ENCODE results near the gene MBOAT2.
A peak's percentile ranks its signal among the peaks of the same experiment; 100 is the strongest.
"Not testable (repeated sequence)": the region's sequence is repeated elsewhere in the genome, so short reads cannot be mapped to it uniquely, and the experiment has no call there.

MBOAT2 gene, protein sequence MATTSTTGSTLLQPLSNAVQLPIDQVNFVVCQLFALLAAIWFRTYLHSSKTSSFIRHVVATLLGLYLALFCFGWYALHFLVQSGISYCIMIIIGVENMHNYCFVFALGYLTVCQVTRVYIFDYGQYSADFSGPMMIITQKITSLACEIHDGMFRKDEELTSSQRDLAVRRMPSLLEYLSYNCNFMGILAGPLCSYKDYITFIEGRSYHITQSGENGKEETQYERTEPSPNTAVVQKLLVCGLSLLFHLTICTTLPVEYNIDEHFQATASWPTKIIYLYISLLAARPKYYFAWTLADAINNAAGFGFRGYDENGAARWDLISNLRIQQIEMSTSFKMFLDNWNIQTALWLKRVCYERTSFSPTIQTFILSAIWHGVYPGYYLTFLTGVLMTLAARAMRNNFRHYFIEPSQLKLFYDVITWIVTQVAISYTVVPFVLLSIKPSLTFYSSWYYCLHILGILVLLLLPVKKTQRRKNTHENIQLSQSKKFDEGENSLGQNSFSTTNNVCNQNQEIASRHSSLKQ

DNA sequence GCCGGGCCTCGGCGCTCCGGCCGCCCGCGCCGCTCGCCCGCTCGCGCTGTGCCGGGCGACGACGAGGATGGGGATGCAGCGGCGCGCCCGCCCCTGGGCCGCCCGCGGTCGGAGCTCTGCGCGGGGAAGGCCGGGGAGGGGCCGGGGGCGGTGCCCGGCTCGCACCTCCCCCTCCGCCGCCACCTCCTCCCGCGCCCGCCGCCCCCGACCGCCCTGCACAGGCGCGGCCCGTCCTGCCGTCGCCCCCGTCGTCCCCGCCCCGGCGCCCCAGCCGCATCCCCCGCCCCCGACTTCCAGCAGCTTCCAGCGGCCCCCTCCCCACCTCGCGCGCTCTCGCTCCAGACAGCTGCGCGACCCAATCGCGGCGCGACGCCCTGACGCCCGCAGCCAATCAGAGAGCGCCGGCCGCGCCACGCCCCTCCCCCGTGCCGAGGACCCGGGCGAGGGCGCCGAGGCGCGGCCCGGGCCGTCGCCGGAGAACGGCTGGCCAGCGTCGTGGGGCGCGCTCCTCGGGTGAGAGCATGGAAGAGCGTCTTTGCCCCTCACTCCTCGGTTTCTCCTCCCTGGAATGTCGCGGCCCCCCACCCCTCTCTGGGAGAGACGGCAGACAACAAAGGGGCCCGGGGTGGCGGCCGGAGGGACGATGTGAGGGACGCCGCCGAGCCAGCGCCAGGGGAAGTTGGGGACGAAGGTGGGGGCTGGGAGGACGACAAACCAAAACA lies at the start of gene MBOAT2:
Gene MBOAT2, minus strand, starts transcription at position 69 of the 722 bp plus-strand sequence. CDS start 70 bp downstream, outside the sequence.
- peak; percentile 86 for DNase-seq

DNA sequence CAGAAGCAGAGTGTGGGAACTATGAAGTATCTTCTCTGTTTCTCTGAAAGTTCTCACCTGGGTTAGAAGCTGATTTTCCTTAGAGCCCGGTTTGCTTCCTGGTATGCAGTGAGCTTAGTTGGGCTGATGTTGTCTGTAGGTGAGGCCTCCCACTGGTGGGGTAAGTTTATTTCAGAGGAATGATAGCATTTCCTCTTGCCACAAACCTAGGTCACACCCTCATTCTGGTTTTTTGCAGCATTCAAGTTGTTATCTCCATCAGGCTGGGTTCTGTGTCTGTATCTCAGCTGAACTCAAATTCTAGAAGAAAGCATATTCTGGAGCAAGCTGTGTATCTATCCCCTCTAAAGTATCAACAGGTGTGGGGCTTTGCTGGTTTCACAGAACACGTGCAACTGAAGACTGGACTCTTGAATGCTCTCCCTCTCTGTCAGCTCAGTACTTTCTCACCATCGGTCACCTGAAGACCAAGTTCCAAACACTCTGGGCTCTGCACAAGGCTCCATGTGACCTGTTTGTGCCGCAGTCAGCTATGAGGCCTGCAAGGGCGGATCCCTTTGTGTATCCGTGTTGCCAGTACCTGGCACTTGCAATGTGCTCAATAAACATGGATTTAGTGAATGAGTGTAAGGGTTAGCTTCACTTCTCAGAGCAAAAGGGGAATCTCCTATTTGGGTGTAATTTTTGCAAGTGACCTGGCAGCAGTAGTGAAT lies 49.5 kb upstream of the MBOAT2 start:
- DNase-seq: peak; percentile 68

DNA sequence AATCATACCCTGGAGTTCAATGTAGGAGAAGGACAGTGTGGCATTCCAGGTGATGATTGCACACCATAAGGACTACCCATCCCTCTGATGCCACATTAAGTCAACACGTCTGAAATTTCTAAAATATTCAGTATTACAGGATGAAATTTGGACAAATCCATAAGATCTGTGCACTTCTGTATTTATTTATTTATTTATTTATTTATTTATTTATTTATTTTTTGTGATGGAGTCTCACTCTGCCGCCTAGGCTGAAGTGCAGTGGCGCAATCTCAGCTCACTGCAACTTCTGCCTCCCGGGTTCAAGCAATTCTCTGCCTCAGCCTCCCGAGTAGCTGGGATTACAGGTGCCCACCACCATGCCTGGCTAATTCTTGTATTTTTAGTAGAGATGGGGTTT lies 48.0 kb upstream of the MBOAT2 start:
- DNase-seq: not testable (repeated sequence)

DNA sequence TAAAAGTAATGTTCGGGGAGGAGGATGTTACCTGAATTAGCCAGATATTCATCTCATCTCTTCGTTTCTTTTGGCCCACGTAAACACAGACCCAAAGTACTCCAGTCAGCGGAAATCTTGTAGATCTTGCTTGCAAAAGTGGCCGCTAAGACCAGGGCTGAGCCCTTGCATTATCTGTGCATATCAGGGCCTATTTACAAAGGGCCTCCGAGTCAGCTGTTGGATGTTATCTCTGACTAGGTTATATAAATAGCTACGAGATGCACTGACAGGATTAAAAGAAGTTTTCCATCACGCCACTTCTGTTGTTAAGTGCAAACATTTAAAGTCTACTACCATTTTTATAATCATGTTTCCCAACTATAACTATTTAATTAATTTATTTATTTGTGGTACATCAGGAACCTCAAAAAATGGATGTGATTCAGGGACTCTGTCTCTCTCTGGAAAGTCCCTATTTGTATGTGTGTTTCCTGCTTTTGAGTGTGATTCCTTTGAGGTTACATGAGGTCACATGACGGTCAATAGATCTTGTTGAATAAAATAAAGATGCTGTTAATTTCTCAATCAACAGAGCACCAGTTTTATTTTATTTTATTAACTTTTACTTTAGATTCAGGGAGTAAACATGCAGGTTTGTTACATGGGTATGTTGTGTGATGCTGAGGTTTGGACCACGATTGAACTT lies 46.8 kb upstream of the MBOAT2 start:
- no peak for DNase-seq

DNA sequence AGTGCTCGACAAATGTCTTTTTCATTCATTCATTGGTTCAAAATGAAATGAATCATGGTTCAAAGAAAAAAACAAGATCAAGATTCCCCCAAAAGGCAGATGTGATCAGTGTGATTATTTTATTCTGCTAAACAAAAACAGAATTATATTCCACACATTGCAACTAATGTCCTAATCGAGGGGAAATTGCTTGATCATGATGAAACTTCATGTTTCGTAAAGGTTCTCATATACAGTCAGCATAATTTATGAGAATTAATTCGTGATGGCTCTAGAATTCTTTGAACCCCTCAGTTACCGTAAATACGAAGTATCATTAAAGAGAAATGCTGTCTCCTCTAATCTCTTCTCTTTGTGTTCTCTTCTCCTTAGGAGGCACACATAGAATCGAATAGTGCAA lies 42.1 kb upstream of the MBOAT2 start:
- no peak for DNase-seq

DNA sequence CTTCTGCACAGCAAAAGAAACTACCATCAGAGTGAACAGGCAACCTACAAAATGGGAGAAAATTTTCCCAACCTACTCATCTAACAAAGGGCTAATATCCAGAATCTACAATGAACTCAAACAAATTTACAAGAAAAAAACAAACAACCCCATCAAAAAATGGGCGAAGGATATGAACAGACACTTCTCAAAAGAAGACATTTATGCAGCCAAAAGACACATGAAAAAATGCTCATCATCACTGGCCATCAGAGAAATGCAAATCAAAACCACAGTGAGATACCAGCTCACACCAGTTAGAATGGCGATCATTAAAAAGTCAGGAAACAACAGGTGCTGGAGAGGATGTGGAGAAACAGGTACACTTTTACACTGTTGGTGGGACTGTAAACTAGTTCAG lies 40.0 kb upstream of the MBOAT2 start:
- not testable (repeated sequence) for DNase-seq

DNA sequence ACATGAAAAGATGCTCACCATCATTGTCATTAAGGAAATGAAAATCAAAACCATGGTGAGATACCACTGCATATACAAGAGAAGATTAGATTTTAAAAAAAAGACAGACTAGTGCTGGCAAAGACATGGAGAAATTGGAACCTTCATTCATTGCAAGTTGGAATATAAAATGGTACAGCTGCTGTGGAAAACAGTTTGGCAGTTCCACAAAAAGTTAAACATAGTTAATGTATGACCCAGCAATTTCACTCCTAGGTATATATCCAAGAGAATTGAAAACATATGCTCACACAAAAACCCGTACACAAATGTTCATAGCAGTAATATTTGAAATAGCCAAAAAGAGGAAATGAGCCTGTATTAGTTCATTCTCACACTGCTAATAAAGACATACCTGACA lies 33.7 kb upstream of the MBOAT2 start:
- DNase-seq: no peak

DNA sequence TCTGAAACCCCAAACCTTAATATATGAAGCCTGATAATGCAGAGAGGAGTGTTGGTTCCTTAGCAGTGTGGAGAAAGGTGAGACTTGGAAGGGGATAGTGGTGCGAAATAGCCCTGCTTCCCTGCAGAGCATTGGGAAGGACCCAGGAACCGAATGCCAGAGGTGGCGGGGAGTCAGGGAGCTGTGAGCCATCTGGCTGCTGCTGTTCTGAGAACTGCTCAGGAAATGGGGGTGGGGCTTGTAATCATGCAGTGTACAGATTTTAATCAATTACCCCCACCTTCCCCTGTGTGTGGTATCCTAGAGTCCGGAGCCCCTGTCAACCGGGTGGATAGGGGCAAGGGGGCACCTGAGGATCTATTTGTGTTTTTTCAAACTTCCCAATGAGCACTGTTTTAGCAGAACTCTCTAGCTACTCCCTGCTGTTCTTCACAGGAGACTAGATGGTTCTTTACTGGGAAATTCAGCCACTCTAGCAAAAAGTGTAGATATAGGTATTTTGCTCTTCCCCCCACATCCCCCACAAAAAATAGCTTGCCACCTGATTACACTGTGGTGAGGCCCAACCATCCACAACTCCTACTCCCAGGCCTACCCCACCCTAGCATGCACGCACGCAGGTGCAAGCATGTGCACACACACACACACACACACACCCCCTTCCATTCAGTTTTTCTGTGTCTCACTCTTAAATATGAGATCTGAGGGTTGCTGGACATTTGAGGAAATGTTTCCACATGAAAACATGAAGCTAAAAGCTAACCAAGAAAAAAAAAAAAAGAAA lies 30.1 kb upstream of the MBOAT2 start:
- DNase-seq: peak; percentile 17

DNA sequence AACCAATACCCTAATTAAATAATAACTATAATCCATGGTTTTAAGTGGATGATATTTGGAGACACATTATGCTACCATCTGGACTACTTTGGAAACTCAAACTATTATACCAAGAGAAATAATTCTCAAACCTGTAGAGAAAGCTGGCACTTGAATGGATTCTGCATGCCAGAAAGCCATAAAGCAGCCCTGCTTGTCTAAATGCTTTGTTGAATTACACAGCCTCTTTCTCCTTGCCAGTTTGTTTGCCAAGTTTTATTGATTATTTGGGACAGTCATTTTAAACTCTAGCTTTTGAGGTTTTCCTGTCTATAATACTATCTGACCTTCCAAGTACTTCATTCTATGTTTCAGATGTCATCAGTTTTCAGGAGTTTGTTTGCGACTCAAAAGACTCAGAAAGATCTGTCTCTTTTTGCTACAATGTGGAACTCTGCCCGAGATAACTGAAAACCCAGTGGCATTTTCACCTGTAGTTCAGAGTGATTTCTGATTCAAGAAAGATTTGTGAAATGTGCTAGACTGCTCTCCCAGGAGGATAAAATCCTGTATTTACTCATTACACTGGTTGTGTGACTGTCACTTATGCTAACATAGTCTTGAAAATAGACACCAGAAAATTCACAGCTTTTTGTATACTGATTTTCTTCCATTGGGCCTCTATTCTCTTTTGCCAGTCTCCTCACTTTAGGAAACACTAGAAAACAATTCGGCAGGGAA lies 29.2 kb upstream of the MBOAT2 start:
- DNase-seq: no peak

DNA sequence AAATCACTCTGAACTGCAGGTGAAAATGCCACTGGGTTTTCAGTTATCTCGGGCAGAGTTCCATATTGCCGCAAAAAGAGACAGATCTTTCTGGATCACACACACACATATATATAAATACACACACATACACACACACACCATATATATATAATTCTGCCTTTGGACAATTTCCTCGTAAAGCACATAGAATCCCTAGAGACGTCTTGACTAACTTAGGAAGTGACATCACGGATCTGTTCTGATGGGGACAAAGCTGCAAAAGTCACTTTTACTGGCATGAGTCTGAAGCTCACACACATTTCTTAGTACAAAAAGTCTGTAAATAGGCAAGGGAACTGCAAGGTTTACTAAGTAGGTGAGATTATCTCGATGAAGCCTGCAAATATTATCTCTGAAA lies 28.6 kb upstream of the MBOAT2 start:
- no peak for DNase-seq

DNA sequence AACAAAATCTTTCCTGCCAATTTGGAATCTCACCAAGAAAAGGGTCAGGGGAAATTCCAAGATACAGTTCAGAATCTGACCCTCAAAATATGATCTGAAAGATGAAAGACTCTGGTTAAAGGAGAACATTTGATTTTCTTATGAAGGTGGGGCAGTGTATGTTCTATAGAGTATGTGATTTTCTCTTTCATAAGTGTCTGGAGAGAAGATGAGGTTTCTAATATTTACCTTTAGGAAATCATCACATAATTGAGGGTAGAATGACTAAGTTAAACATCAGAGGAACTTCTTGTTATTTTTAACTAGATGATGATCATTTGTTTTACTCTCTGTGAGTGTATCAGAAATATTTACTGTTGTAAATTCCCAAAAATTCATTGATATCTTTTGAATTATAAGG lies 27.8 kb upstream of the MBOAT2 start:
- no peak for DNase-seq

DNA sequence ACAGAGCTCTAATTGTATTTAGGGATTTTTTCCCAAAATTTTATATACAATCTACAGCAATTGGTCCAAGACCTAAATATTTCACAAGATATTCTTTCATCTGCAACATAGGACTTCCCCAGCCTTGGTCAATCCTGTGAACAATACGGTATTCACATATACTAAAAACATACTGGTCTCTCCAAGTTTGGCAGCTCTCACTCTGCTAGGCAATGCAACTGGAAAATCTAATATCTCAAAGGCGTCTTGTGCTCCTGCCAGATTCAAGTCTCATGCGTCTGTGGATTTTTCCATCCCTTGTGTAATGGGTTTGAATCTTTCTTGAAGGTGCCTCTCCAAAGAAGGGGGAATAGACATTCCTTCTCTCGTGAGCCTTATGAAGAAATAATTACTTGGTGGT lies 27.4 kb upstream of the MBOAT2 start:
- no peak for DNase-seq

DNA sequence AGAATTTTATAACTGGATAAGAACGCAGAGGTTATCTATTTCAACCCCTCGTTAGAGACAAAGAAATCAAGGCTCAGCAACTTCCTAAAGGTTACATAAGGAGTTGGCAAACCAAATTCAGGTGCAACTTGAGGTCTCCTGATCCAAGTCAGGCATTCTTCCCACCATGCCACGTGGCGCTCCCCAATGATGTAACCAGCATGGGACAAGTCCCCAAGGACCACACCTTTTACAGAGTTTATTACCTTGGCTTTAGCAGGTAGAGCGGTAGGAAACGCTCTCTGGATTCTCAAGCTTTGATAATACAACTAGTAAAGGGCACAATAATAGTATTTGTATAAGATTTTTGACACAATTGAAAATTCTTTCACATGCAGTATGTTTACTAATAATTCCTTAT lies 26.7 kb upstream of the MBOAT2 start:
- no peak for DNase-seq

DNA sequence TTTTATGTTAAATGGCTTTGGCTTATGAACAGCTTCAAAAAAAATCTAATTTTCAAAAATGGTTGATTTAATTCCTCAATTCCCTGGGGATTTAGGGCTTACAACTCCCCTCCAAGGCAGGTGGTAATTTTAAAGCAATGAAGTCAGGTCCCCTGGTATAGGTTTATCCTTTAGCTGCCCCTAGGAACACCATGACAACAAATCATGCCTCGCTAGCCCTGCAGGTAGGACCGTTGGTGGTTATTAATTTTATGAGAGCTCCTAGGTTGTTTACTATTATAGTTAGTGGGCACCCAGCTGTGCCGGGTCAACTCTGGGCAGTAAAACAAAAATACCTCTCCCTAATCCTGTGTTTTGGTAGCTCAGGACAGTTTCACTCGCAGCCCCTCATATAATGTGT lies 26.2 kb upstream of the MBOAT2 start:
- DNase-seq: no peak

DNA sequence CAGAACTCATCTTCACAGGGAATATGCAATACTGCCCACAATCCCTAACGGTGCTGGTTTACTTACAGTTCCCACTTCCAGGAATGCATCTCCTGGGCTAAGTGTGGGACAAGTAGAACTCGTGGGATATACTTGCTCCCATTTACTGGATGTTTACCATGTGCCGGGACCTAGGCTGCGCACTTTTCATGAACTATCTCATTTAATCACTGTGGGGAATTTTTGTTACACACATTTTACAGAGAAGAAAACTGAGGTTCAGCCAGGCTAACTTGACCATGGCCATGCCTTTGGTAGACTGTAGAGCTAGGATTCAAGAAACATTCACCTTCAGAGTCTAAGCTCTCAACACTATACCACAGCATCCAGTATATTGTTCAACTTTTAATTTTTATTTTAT lies 24.4 kb upstream of the MBOAT2 start:
- no peak for DNase-seq

DNA sequence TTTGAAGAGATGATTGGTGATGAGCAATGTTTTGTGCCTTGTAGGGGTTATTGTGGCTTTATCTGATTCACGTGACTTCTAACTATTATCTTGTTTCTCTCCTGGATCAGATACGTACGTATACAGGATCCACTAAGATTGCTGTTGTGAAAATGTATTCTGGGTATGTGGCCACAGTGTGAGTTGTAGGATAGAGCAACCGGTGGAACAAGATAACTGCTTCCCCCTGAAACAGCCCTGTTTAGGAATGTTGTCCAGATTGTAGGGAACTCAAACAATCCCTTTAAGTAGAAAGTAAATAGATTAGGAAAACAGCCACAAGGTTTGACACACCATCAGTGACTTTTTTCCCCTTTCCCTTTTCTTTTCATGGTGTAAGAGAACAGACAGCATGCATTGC lies 22.3 kb upstream of the MBOAT2 start:
- DNase-seq: no peak

DNA sequence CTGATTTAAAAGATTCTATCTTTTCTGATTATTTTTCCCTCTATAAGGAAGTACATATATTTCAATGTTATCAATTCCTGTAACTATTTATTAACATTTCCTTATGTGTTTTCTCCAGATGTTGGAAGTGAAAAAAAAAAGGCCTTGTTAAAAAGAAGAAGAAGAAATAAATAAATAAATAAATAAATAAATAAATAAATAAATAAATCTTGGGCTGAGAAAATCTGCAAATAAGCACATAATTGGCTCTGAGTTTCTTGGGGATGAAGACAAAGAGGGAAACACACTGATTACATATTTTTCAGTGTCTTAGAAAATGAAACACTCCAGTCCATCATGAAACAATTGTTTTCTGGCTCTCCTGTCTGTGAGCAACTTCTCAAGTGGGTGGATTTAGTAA lies 21.1 kb upstream of the MBOAT2 start:
- no peak for DNase-seq

DNA sequence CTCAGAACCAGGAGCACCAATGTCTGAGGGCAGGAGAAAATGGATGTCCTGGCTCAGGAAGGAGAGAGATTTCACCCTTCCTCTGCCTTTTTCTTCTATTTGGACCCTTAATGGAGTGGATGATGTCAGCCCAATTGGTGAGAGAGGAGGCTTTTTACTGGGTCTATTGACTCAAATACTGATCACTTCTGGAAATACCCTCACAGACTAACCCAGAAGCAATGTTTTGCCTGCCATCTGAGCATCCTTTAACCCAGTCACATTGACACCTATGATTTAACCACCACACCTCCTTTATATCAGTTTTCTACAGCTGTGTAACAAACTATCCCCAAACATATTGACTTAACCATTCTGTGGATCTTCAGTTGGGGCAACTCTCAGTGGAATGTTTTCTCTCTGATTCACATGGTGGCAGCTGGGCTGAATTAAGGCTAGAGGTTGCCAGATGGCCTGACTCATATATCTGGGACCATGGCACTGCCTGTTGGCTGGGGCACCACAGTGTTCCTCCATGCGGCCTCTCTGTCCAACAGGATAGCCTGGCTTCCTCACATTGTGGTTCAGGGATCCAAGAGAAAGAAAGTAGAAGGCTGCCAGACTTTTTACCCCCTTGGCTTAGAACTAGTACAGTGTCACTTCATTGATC lies 18.2 kb upstream of the MBOAT2 start:
- DNase-seq: no peak

DNA sequence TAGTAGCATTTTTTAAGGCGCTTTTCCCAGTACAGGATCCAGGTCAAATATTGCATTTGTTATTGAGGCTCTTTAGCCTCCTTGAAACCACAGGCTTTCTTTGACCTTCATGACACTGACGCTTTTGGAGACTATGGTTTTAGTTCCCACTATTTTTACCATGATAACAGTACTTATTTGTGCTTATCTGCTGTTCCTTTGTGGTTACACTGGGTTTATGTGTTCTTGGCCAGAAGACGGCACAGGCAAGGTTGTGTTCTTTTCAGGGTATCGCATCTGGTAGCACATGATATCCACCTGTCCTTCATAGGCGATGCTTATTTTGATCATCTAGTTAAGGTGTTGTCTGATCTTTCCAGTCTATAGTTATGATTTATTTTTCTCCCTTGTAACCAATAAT lies 16.8 kb upstream of the MBOAT2 start:
- DNase-seq: peak; percentile 78

DNA sequence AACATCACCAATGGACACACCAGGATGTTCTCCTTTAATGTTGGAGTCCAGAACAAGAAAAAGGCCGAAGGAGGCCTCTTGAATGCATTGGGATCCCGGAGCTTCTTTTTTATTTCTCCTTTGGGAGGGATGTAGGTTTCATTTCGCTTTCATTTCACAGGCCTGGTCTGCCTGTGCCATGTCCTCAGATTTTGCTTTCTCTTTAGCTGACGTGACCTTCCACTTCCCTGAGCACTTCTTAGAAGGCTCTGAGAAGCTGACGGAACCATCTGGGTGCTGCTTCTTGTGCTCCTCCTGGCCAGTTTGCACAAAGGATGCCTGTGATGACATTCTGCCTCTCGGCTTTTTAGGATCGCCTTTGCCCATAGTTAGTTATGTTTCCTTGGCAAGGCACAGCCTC lies 15.1 kb upstream of the MBOAT2 start:
- DNase-seq: no peak

DNA sequence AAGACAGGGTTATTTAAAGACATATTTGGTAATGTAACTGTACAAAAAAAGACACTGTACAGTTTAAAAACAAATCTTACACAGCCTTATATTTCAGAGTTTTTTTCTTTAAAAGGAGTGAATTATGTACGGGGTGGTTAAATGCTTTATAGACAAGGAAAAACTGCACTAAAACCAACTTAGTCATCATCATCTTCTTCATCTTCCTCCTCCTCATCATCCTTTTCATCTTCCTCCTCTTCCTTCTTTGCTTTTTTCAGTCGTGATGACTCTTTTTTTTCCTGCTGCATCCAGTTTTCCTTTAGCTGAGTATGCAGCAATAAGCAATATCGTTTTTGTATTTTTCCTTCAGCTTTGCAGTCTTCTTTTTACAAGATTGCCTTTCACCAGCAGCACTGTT lies 14.6 kb upstream of the MBOAT2 start:
- DNase-seq: no peak
